Common myeloid progenitor, CD34-positive (primary cell): Measurements from ENCODE around the gene SKP1.

Experiments used
- CTCF ChIA-PET: fragments of 350-600 bp; sonication (Branson Sonifier 250); formaldehyde crosslinking; loops from one replicate; lab custom pipeline; 2021; ENCODE audit warnings: antibody characterized with exemption; lab: Charles Lee
- POLR2A ChIA-PET: fragments of 350-600 bp; sonication (Branson Sonifier 250); formaldehyde crosslinking; loops from one replicate; lab custom pipeline; 2021; ENCODE audit warnings: antibody characterized with exemption; lab: Charles Lee
- DNase-seq, 3 donors: peaks; one replicate each; pipeline versions ENCODE4 v3.0.0 to v3.0.0-alpha.2; 2013
- H3K27ac ChIP-seq, 2 experiments: 1 replicate in 1 of 2; 2 replicates in 1 of 2; pipeline ENCODE4 v1.7.0; 2013; ENCODE audit warnings: inconsistent platforms in 2 of 2, low read length in 2 of 2, mild to moderate bottlenecking in 2 of 2, low read depth in 1 of 2, moderate library complexity in 1 of 2; ENCODE audit not compliant: severe bottlenecking in 2 of 2, insufficient read depth in 1 of 2, poor library complexity in 1 of 2
- H3K27me3 ChIP-seq, 5 experiments: replicated peaks in 2 of 5; 1 replicate in 3 of 5; 2 replicates in 2 of 5; pipeline versions ENCODE4 v1.6.1 to v1.7.0; 2013; ENCODE audit warnings: low read length in 4 of 5, mild to moderate bottlenecking in 2 of 5, moderate library complexity in 2 of 5, inconsistent platforms in 1 of 5; ENCODE audit not compliant: insufficient read depth in 5 of 5, control insufficient read depth in 4 of 5
- H3K36me3 ChIP-seq, 4 experiments: 1 replicate in 2 of 4; 2 replicates in 2 of 4; pipeline versions ENCODE4 v1.6.1 to v1.7.0; 2013; ENCODE audit warnings: low read length in 3 of 4, control low read depth in 1 of 4, mild to moderate bottlenecking in 1 of 4; ENCODE audit not compliant: control insufficient read depth in 4 of 4, insufficient read depth in 4 of 4
- H3K4me1 ChIP-seq, 4 experiments: 1 replicate in 3 of 4; 2 replicates in 1 of 4; pipeline versions ENCODE4 v1.6.1 to v1.7.1; 2013; ENCODE audit warnings: low read length in 3 of 4, mild to moderate bottlenecking in 3 of 4, control low read depth in 1 of 4, inconsistent platforms in 1 of 4, moderate library complexity in 1 of 4; ENCODE audit not compliant: control insufficient read depth in 4 of 4, insufficient read depth in 4 of 4; ENCODE audit errors: control extremely low read depth in 1 of 4
- H3K4me3 ChIP-seq, 7 experiments: 1 replicate in 4 of 7; 2 replicates in 3 of 7; pipeline versions ENCODE4 v1.5.1 to v1.7.0; 2013; ENCODE audit warnings: mild to moderate bottlenecking in 7 of 7, low read length in 6 of 7, moderate library complexity in 6 of 7, inconsistent platforms in 2 of 7, low read depth in 2 of 7, control low read depth in 1 of 7; ENCODE audit not compliant: insufficient read depth in 4 of 7, control insufficient read depth in 1 of 7; ENCODE audit errors: extremely low read depth in 1 of 7
- H3K9me3 ChIP-seq, 5 experiments: 1 replicate in 4 of 5; 2 replicates in 1 of 5; pipeline versions ENCODE4 v1.6.1 to v1.7.1; 2013; ENCODE audit warnings: low read length in 4 of 5, mild to moderate bottlenecking in 2 of 5, inconsistent platforms in 1 of 5, low read depth in 1 of 5, moderate library complexity in 1 of 5; ENCODE audit not compliant: control insufficient read depth in 4 of 5, insufficient read depth in 2 of 5; ENCODE audit errors: control extremely low read depth in 1 of 5
- WGBS: methylation state at CpG from one replicate; pipeline ENCODE4 v1.1.5; 2013; ENCODE audit not compliant: insufficient coverage; 5-methylcytosine and 5-hydroxymethylcytosine counted together

Gene SKP1

DNA sequence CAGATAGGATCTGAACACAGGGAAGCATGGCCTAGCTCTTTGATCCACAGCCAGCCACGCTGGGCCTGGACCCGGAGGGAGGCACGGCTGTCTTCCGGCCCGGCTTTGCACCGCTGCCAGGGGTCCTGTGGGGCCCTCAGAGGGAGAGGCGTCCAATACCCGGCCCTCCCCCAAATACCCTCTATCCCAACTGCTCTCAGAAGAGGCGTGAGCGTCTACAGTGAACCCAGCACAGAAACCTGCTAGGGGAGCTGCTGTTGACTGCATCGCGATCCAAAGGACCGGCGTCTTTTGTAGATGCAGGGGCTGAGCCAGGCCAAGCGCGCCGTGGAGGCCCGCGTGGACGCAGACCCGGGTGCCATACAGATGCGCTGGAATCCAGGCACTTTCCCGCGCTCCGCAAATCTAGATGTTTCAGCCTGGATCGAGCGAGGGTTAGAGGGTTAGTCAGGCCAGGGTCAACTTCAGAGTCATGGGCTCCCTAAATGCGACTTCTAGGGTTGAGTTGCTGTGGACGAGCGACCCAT, 63.3 kb downstream of the SKP1 start:
- WGBS, result 3% methylated on average over 26 of the region's 30 CpGs
- Histone ChIP-seq H3K36me3 (no peaks in the 10 kb centered on the region), H3K27ac (no peak overlapping the region), H3K4me3 (peak overlapping the region in 5 of 7 experiments; percentile 58 to 83 (median 65)), H3K27me3 (peaks cover 0 to 67% (median 21%) of the 10 kb centered on the region in 5 experiments), H3K9me3 (no peaks in the 10 kb centered on the region), H3K4me1 (peaks cover 0 to 26% (median 21%) of the 10 kb centered on the region in 4 experiments)
- DNase-seq, result no peak
- POLR2A ChIA-PET, result interaction anchor here (1.0 kb wide), 1 partner anchor 22 kb away, joined by 3 read pairs; no protein-coding TSS in a partner anchor
- CTCF ChIA-PET, result interaction anchor here (6.3 to 6.7 kb wide), 2 partner anchors 13 to 27 kb away, joined by 52 to 55 read pairs; no protein-coding TSS in a partner anchor

DNA sequence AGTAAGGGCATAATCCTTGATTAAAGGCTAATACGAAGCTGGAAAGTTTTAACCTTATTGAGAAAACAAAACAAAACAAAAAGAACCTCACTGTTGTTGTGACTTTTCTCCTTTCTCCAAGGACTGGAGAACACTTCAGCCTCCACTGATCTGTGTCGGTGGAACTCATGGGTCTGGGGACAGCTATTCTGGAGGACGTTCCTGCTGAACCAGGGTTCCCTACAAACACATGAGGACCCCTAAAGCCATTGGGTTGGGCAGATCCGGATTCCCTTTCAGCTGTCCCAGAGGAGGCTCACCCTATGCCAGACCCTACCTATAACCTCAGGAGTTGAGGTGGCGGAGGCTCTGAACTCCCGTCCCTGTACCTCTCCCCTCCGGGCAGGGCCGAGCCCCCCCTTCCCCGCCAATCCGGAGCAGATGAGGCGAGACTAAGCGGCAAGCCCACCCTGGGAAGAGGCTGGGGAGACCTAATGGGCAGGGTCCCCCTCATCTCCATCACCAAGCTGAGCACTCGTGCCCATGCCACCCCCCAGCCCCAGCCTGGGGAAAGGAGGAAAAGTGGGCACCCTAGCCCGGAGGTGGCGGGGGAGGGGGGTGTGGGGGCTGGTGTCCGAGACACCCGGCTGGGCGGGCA, 63.9 kb downstream of the SKP1 start:
- no peaks in the 10 kb centered on the region for H3K36me3 ChIP-seq
- H3K9me3 ChIP-seq, result no peaks in the 10 kb centered on the region
- H3K4me3 ChIP-seq, result no peak overlapping the region
- peaks cover 0 to 26% (median 21%) of the 10 kb centered on the region in 4 experiments for H3K4me1 ChIP-seq
- 79% methylated on average over 4 of the region's 18 CpGs for WGBS
- ChIA-PET CTCF (interaction anchor here (0.6 to 6.7 kb wide), 8 partner anchors 11 to 73 kb away, joined by 3 to 55 read pairs (median 4); no protein-coding TSS in a partner anchor), POLR2A (interaction anchor here (1.0 kb wide), 1 partner anchor 21 kb away, joined by 3 read pairs; no protein-coding TSS in a partner anchor)
- no peak for DNase-seq
- no peak overlapping the region for H3K27ac ChIP-seq
- H3K27me3 ChIP-seq, result peaks cover 0 to 67% (median 21%) of the 10 kb centered on the region in 5 experiments

DNA sequence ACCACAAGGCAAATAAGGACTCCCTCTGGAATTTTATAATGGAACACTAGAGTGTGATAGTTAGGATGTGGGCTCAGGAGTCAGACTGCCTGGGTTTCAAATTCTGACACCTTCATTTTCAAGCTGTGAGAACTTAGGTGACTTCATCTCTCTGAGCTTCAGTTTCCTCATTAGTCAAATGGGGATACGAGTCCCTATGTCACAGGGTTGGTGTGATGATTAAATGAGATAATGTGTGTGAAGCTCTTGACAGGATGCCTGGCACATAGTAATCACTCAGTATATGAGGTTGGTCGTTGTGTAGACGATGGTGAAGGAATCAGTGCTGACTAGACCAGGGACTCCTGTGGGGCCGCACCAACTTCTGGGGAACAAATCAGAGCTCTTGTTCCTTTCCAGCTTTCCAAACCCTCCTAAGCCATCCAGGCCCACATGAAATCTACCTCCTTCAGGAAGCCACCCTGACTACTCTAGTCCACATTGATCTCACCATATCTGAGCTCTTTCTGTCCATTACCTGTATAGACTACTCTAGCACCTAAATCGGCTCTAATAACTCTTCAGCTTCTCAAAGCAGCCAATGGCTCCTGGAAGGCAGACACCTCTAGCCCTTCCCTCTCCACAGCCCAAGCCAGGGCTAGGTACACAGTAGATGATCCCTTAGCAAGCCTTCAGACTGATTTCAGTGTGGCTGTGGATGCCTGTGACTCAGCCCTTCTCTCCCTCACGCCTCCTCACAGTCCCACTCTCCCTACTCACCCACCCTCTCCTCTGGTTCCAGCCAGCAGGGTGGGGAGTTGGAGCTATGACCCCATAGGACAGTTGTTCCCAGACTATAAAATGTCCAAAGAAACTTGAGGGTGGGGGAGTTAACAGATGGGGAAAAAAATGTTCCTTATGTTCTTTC, 64.8 kb downstream of the SKP1 start:
- WGBS, result 97% methylated on average over 5 of the region's 6 CpGs
- no peak overlapping the region for H3K4me3 ChIP-seq

DNA sequence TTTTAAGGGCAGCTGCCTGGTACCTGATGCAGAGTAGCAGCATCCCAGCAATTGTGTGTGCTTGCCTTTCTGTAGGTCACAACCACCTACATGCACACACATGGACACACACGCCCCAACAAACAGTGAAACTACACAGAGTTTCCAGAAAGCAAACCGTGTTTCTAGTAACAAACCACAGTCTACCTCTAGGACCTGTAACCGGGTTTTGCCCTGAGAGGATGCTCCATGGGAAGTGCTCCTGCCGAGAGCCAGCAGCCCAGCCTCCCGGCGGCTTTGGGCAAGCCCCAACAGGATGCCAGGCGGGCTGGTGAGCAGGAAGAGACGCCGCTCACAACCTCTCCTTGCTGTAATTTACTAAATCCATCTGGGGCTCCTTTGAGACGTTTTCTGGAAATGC, 66.4 kb downstream of the SKP1 start:
- Histone ChIP-seq H3K4me3 (no peak overlapping the region), H3K27ac (no peak overlapping the region), H3K4me1 (peaks cover 0 to 23% (median 19%) of the 10 kb centered on the region in 4 experiments), H3K27me3 (peaks cover 0 to 43% (median 20%) of the 10 kb centered on the region in 5 experiments), H3K9me3 (no peaks in the 10 kb centered on the region), H3K36me3 (no peaks in the 10 kb centered on the region)
- ChIA-PET POLR2A (no interaction called here), CTCF (interaction anchor here (0.9 to 6.7 kb wide), 4 partner anchors 10 to 62 kb away, joined by 3 to 55 read pairs (median 28); no protein-coding TSS in a partner anchor)
- DNase-seq, result no peak
- 71% methylated on average over 6 of the region's 10 CpGs for WGBS

More for the DNA sequence above, 64.8 kb downstream of the SKP1 start:
- H3K27ac ChIP-seq, result no peak overlapping the region
- CTCF ChIA-PET, result interaction anchor here (0.6 to 6.7 kb wide), 9 partner anchors 11 to 72 kb away, joined by 3 to 55 read pairs (median 4); no protein-coding TSS in a partner anchor
- H3K4me1 ChIP-seq, result peaks cover 0 to 26% (median 21%) of the 10 kb centered on the region in 4 experiments
- POLR2A ChIA-PET, result interaction anchor here (1.0 to 1.6 kb wide), 2 partner anchors 20 to 24 kb away, joined by 3 to 5 read pairs; no protein-coding TSS in a partner anchor
- no peaks in the 10 kb centered on the region for H3K9me3 ChIP-seq
- DNase-seq, result no peak
- H3K27me3 ChIP-seq, result peaks cover 0 to 59% (median 21%) of the 10 kb centered on the region in 5 experiments
- no peaks in the 10 kb centered on the region for H3K36me3 ChIP-seq

DNA sequence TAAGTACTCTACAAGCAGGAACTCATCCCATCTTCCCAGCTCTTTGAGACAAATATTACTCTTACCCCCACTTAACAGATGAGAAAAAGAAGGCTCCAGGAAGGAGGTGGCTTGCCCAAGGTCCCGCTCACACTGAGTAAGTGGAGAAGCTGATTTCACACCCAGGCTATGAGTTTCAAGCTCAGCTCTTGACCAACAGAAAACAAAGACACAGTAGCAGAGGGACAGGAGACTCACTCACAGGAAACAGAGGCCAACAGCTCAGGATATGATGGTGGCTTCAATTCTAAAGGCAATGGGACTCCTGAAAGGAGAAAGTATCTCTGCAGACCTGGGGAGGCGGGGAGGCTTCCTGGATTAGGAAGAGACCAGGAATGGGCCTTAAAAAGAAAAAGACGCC, 69.0 kb downstream of the SKP1 start:
- WGBS, result 86% methylated on average over 1 of the region's 3 CpGs
- POLR2A ChIA-PET, result no interaction called here
- Histone ChIP-seq H3K4me3 (no peak overlapping the region), H3K27me3 (peaks cover 0 to 25% (median 13%) of the 10 kb centered on the region in 5 experiments), H3K4me1 (peaks cover 0 to 7% (median 1%) of the 10 kb centered on the region in 4 experiments), H3K9me3 (no peaks in the 10 kb centered on the region), H3K36me3 (no peaks in the 10 kb centered on the region), H3K27ac (no peak overlapping the region)
- CTCF ChIA-PET, result interaction anchor here (0.9 to 1.3 kb wide), 4 partner anchors 10 to 24 kb away, joined by 3 to 4 read pairs (median 3); no protein-coding TSS in a partner anchor
- no peak for DNase-seq

DNA sequence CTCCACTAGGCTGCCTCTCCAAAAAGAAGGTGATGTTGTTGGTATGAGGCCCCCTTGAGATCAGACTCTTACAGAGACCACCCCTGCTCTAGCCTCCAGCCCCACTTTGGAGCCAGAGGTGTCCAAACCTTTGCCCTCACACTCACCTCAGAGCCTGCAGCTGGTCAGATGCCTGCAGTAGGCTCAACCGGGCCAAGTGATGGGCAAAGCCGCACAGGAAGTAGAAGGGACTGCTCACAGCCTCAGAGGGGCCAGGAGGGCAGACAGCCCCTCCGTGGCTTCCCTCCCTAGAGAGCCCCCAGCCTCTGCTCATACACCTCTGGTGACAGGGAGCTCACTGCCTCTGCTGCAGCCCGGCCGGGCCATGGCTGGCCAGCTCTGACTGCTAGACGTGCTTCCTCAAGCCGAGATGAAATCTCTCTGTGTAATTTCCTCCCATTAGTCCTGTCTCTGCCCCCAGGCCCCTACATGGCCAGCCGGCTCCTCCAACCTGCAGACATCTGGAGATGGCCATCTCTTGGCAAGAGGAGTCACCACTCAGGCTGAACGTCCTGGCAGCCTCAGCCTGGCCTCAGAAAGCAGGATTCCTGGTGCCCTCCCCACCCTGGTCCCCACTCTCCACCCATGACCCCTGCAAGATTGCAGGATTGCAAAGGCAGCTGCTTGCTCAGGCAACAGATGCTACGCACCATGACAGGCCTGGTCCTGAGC, 69.6 kb downstream of the SKP1 start:
- 91% methylated on average over 10 of the region's 10 CpGs for WGBS

More for the DNA sequence above, 69.6 kb downstream of the SKP1 start:
- Histone ChIP-seq H3K9me3 (no peaks in the 10 kb centered on the region), H3K4me3 (no peak overlapping the region), H3K36me3 (no peaks in the 10 kb centered on the region), H3K27me3 (peaks cover 0 to 18% (median 7%) of the 10 kb centered on the region in 5 experiments), H3K27ac (no peak overlapping the region), H3K4me1 (peaks cover 0 to 7% (median 0%) of the 10 kb centered on the region in 4 experiments)
- no peak for DNase-seq
- ChIA-PET CTCF (interaction anchor here (1.0 to 1.3 kb wide), 2 partner anchors 12 to 18 kb away, joined by 3 read pairs; no protein-coding TSS in a partner anchor), POLR2A (no interaction called here)
